GM08714 (cell line): Measurements from ENCODE around the gene ULK1.

ENCODE experiments used
- H3K4me3 ChIP-seq: fragments of 200-500 bp; sonication (Bioruptor generic); 2 replicates; pipeline ENCODE4 v1.5.1; 2014; ENCODE audit warnings: mild to moderate bottlenecking, low read length, inconsistent platforms
- ZNF274 ChIP-seq: IDR thresholded peaks from 2 replicates; pipeline ENCODE4 v1.6.1; 2012; ENCODE audit warnings: mild to moderate bottlenecking, low read depth, low read length

The ULK1 gene

DNA sequence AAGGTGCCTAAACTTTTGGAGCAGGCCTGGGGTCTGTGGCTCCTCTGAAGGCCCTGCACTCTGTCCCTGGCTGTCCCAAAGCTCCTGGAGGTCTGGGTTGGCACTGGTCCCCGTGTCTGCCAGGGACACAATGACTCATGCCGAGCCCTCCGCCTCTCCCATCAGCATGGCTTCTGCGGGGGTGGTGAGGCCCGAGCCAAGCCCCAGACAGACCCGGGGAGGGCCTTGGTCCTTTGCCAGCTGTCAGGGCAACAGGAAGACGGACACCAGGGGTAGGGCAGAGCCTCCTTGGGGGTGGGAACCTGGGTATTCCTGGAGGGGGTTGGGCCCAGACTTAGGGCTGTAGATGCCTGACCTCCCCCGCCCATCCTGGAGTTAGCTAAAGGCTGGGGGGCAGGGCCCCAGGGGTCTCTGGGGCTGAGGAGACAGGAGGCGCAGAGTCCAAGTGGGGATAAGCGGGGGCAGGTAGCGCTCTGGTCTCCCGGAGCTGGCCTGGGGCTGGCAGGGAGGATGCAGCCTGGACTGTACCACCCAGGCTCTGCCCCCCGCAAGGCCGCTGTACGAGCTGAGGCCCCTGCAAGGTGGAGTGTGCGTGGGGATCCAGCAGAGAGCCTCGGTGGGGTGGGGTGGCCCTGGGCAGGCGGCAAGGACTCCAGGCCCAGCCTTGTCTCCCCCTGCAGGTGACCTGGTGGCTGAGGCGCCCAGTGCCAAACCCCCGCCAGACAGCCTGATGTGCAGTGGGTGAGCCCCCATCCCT is 18.3 kb downstream of the ULK1 start:
- H3K4me3 ChIP-seq: no peak overlapping the region
- TF ChIP-seq ZNF274: no peak

DNA sequence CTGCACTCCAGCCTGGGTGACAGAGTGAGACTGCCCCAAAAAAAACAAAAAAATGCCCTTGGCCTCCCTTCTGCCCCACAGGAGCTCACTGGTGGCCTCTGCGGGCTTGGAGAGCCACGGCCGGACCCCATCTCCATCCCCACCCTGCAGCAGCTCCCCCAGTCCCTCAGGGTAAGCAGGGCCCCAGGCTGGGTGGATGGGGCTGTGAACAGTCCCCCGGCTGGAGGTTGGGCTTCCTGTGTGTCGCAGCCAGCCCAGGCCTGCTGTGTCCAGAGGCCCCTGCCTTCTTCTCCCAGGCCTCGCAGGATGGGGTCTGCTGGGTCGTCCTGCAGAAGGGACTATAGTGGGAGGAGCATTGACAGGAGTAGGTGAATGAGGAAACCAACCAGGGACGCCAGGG is 19.2 kb downstream of the ULK1 start:
- TF ChIP-seq ZNF274: no peak

DNA sequence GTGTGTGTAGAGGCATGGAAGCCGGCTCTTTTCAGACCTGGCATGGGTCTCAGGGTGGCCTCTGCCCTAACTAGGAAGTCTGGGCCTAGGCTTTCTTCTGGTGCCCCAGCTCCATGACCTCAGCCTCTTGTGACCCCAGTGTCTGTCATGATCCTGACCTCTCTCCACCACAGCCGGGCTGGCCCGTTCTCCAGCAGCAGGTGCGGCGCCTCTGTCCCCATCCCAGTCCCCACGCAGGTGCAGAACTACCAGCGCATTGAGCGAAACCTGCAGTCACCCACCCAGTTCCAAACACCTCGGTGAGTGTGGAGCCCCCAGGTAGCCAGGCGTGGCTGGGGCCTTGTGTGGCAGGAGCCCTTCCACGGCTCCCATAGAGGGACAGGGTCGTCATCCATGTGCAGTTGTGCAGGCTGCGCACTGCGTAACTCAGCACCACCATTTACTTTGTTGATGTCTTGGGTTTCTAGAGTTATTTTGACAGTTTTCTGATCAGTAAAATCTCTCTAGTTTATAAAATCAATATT is 19.8 kb downstream of the ULK1 start:
- no peak overlapping the region for H3K4me3 ChIP-seq
- TF ChIP-seq ZNF274: no peak

More for the DNA sequence above, 19.2 kb downstream of the ULK1 start:
- H3K4me3 ChIP-seq: no peak overlapping the region

DNA sequence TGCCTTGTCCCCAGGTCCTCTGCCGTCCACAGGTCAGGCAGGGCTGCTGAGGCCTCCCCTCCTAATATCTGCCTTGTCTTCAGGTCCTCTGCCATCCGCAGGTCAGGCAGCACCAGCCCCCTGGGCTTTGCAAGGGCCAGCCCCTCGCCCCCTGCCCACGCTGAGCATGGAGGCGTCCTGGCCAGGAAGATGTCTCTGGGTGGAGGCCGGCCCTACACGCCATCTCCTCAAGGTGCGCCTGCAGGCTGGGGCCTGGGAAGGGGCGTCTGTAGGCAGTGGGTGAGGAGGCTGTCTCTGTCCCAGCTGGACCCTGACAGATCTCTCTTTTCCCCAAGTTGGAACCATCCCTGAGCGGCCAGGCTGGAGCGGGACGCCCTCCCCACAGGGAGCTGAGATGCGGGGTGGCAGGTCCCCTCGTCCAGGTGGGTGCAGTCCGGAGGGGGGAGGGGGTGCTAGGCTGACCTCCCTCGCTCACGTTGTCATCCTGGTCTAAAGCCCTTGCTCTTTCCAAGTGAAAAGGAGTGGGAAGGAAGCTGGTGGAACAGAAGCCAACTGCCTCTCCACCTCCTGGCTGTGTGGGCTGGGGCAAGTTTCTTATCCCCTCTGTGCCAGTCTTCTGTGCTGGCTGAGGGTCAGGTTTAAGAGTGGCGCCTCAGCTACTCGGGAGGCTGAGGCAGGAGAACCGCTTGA is 20.7 kb downstream of the ULK1 start:
- no peak for TF ChIP-seq ZNF274
- H3K4me3 ChIP-seq: no peak overlapping the region

DNA sequence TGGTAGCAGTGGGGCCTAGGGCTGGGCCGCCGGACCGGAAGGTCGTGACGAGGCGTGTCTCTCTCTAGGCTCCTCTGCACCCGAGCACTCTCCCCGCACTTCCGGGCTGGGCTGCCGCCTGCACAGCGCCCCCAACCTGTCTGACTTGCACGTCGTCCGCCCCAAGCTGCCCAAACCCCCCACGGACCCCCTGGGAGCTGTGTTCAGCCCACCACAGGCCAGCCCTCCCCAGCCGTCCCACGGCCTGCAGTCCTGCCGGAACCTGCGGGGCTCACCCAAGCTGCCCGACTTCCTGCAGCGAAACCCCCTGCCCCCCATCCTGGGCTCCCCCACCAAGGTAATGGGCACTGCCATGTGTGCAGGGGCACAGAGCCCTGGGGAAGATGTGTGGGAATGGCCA is 21.4 kb downstream of the ULK1 start:
- H3K4me3 ChIP-seq: no peak overlapping the region
- TF ChIP-seq ZNF274: no peak

DNA sequence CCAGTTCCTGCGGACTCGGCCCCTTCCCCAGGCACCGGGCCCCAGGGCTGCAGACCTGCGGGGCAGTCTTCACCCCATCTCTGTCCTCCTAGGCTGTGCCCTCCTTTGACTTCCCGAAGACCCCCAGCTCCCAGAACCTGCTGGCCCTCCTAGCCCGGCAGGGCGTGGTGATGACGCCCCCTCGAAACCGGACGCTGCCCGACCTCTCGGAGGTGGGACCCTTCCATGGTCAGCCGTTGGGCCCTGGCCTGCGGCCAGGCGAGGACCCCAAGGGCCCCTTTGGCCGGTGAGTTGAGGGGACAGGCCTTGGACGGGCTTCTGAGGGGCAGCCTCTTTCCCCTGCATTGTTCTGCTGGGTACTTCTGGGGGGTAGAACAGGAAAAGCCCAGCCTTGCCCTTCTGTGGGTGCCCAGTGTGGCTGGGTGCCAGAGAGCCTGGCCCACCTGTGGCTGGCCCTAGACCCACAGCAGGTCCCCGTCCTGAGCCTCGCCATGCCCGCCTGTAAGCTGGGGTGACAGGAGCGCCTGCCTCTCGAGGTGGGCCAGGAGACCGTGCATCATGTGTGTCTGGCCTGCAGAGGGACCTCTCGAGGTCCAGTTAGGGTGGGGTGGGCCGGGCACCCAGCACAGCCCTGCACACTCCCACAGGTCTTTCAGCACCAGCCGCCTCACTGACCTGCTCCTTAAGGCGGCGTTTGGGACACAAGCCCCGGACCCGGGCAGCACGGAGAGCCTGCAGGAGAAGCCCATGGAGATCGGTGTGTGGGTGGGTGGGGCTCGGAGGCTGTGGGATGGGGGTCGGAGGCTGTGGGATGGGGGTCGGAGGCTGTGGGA is 22.1 kb downstream of the ULK1 start:
- no peak overlapping the region for H3K4me3 ChIP-seq
- TF ChIP-seq ZNF274: no peak

DNA sequence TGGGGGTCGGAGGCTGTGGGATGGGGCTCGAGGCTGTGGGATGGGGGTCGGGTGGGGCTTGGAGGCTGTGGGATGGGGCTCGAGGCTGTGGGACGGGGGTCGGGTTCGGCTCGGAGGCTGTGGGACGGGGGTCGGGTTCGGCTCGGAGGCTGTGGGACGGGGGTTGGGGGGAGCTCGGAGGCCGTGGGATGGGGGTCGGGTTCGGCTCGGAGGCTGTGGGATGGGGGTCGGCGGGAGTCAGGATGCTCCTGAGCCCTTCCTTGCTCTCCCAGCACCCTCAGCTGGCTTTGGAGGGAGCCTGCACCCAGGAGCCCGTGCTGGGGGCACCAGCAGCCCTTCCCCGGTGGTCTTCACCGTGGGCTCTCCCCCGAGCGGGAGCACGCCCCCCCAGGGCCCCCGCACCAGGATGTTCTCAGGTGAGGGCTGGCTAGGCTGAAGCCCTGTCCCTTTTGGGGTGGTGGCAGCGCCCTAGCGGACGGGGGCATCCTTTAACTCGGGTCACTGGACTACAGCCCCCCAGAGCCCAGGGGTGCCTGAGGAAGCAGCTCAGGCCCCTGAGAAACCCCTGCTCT is 22.8 kb downstream of the ULK1 start:
- no peak for TF ChIP-seq ZNF274
- no peak overlapping the region for H3K4me3 ChIP-seq

DNA sequence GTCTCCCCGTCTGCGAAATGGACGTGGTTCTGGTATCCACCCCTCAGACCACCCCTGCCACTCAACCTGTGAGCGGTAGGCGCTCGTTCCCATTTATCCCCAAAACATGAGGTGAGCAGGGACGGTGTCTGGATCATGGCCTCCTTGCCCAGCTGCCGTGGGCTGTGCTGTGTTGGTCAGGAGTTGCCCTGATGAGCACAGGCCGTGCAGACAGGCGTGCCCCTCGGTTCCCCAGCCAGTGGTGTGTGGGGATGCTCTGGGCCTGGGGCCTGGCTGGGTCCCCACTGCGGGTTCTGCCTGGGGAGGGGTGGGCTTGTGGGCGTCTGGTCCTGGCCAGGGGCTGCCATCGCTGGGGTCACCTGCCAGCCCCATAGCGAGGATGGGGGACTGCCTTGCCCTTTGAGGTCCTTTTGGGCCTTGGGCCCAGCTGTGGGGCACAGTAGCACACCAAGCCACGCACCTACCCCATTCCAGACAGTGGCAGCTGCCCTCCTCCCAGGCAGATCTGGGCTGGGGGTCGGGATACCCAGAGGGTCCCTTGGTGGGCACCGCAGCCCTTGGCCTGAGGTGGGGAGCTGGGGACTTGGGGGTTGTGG is 23.4 kb downstream of the ULK1 start:
- no peak for TF ChIP-seq ZNF274
- no peak overlapping the region for H3K4me3 ChIP-seq

DNA sequence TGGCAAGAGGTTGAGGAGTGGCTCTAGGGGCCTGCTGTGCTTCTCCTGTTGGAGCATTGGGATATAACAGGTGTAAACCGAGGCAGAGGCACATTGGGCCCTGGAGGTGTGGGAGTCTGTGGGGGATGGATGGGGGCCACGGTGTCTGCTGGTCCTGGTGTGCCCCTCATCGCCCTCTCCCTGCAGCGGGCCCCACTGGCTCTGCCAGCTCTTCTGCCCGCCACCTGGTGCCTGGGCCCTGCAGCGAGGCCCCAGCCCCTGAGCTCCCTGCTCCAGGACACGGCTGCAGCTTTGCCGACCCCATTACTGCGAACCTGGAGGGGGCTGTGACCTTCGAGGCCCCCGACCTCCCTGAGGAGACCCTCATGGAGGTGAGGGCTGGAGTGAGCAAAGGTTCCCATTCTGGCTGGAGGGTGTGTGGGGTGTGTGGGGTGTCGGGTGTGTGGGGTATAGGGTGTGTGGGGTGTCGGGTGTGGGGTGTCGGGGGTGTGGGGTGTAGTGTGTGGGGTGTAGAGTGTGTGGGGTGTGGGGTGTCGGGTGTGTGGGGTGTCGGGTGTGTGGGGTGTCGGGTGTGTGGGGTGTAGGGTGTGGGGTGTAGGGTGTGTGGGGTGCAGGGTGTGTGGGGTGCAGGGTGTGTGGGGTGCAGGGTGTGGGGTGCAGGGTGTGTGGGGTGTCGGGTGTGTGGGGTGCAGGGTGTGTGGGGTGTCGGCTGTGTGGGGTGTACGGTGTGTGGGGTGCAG is 24.1 kb downstream of the ULK1 start:
- H3K4me3 ChIP-seq: no peak overlapping the region
- no peak for TF ChIP-seq ZNF274

DNA sequence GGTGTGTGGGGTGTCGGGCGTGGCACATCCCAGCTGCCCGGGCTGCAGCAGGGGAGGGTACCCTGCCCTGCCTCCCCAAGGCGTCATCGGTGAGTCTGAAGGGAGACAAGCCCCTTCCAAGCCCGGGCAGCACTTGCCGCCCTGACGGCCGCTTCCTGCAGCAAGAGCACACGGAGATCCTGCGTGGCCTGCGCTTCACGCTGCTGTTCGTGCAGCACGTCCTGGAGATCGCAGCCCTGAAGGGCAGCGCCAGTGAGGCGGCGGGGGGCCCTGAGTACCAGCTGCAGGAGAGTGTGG is 24.6 kb downstream of the ULK1 start:
- H3K4me3 ChIP-seq: no peak overlapping the region
- no peak for TF ChIP-seq ZNF274

DNA sequence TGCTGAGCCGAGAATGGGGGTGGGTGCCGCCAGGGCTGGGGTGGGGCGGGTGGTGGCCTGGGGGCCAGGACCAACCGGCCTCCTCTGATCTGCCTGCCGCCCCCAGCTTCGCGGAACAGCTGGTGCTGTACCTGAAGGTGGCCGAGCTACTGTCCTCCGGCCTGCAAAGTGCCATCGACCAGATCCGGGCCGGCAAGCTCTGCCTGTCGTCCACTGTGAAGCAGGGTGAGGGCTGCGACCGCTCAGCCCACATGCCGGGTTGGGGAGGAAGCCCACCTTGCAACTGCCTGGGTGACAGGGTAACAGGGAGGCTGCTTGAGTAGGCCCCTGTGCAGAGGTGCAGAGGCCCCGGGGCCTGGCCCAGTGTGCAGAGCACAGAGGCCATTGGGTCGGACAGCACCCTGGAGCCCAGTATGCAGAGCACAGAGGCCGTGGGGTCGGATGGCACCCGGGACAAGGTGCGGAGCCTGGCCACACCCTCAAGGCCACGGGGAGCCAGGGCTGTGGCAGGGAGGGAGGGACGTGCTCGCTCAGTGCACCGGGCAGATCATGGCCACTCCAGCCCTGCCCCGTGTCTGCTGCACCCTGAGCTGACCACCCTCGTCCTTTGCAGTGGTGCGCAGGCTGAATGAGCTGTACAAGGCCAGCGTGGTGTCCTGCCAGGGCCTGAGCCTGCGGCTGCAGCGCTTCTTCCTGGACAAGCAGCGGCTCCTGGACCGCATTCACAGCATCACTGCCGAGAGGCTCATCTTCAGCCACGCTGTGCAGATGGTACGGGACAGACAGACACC is 25.1 kb downstream of the ULK1 start:
- no peak overlapping the region for H3K4me3 ChIP-seq
- TF ChIP-seq ZNF274: no peak

DNA sequence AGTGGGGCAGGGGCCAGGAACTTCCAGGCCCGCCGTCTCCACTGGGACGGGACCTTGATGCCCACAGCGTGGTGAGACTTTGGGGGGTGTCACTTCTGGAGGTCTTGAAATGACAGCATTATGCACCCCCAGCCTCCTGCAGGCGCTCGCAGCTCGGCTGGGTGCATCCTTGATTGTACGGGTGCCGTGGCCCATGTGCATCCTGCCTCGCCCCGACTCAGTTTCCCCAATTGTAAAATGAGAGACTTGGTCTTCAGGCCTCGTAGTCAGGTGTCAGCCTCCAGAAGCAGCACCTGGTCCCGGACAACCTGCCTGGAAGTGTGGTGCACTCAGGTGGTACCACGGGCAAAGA is 25.7 kb downstream of the ULK1 start:
- TF ChIP-seq ZNF274: no peak
- no peak overlapping the region for H3K4me3 ChIP-seq
